HEK293T (cell line): ENCODE measurements around the gene LMAN1.

ENCODE experiments used
- FOXM1 ChIP-seq: fragments of 450-650 bp; IDR thresholded peaks from 2 replicates; pipeline ENCODE4 v1.6.1; 2017; ENCODE audit warnings: mild to moderate bottlenecking, borderline replicate concordance
- LEF1 ChIP-seq: fragments of 450-650 bp; IDR thresholded peaks from 2 replicates; pipeline ENCODE4 v1.6.1; 2017; ENCODE audit warnings: mild to moderate bottlenecking, borderline replicate concordance

DNA sequence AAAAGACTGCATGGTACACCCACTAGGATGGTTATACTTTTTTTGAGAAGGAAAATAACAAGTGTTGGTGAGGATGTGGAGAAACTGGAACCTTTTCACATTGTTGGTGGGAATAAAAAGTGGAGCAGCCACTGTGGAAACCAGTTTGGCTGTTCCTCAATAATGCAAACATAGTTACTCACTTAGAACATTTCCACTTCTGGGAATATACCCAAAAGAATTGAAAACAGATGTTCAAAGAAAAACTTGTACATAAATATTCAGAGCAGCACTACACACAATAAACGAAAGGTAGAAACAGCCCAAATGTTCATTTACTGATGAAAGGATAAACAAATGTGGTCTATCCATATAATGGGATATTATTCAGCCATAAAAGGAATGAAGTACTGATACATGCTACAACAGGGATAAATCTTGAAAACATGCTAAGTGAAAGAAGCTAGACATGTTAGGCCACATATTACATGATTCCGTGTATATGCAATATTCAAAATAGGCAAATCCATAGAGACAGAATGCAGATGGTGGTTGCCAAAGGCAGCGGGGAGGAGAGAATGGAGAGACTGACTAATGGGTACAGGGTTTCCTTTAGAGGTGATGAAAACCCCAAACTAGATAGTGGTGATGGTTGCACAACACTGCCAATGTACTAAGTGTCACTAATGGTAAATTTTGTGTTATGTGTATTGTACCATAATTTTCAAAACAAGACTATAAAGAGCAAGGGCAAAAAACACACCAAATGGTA is 20.9 kb upstream of the LMAN1 start:
- TF ChIP-seq LEF1 (no peak), FOXM1 (no peak)
